HG03442 (cell line): ENCODE data around the gene KIAA0232.

Source experiments
- ATAC-seq: cut with Tn5 transposase; IDR thresholded peaks from one replicate; pipeline ENCODE4 v1.9.1; 2021; ENCODE audit warnings: mild to moderate bottlenecking, moderate library complexity; ENCODE audit not compliant: unreplicated experiment

The KIAA0232 gene

DNA sequence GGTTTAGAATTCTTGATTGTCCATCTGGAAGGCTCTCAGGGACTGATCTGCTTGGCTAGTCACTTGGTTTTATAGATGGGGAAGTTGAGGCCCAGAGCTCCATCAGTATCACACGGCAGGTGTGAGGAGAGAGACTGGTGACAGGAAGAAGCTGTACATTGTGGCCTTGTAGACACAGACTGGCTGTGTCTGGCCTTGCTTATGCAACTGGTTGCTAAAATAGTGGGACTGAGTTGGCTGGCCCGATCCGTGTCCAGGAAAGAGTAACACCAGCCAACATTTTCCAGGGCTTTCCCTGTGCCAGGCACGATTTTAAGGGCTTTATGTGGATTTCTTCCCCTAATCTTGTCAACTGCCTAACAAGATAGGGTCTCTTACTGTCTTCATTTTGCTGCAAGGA, 129.9 kb downstream of the KIAA0232 start:
- ATAC-seq = no peak

DNA sequence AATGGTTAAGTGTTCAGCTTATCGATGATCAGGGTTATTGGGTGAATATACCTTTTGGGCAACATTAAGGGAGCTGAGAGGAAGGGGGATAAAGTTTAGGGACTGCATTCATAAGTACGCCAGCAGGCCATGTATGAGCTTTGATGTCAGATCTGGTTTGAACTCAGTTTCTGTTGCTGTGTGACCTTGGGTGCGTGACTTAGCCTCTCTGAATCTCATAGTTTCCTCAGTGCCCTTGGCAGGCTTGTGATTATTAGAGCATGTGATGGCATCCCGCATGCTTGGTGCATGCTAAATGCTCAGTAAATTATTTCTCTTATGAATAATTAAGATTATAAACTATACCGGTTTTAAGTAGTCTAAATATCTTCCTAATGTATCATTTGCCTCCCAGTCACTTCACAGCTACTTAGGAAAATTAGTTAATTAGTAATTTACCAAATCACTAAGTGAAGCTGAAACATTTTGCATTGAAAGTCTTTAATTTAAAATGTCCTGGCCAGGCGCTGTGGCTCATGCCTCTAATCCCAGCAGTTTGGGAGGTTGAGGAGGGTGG, 130.9 kb downstream of the KIAA0232 start:
- no peak for ATAC-seq

DNA sequence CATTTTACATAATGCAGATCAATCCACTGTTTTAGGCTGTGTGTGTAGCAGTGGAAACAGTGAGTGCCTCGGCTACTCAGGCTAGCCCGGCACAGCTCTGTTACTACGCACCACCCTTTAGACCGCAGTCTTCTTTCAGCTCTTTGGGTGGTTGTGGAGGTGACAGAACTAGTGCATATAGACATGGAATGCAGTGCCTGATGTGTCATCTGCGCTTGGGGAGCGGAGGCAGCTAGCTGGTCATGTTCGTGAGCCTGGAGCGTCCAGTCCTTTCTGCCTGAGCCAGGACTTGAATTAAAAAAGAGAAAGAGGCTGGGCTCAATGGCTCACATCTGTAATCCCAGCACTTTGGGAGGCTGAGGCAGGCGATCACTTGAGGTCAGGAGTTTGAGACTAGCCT, 131.9 kb downstream of the KIAA0232 start:
- no peak for ATAC-seq

DNA sequence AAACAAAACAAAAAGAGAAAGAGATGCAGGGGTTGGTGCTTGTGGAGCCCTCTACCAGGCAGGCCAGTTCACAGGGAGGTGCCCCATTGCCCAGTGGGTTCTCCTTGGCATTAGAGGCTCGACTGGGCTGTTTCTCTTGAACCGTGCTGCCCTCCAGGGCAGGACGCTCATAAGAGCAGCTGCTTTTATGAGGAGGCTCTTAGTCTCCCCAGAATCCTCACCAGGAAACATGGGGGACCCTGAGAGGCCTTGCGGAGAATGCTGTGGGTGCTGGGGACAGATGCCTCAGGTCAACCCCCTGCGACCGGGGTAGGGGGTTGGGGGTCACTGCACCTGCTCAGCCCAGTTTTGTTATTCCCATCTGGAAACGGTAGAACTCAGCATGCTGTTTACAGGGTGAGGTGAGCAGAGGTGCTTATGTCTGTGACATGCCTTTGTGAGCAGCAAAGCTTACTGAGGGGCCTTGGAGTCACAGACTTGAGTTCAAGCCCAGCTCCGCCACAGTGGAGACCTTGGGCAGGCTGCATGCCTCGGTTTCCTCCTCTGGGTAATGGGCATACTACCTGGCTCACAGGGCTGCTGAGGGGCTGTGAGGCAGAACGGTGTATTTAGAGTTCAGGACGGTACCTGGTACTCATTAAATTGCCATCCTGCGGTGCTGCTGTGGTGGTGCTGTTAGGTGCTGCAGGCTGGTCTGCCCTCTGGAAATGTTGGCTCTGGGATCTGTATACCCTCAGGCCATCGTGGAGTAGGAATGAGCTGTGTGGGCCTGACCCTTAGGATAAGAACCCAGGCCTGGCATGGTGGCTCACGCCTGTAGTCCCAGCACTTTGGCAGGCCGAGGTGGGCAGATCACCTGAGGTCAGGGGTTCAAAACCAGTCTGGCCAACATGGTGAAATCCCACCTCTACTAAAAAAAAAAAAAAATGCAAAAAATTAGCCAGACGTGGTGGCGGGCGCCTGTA, 132.8 kb downstream of the KIAA0232 start:
- no peak for ATAC-seq

DNA sequence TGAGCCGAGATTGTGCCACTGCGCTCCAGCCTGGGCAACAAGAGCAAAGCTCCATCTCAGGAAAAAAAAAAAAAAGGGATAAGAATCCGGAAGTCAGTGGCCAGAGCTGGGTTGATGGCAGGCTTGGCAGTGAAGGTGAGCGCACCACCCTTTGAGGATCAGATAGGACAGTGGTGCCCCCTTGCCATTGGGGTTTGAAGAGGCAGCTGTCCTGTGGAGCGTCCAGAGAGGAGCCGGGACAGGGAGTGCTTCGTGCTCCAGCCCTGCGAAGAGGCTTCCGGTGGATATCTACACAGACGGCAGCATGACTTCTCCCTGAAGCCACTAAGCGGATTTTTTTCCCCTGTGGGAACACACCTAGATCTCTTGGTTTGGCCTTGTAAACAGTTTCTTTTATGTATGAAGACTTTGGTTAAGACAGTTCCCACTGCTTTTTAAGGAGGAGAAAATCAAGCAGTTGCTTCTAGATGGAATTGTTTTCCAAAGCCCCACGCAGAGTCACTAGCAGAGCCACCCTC, 133.6 kb downstream of the KIAA0232 start:
- no peak for ATAC-seq

DNA sequence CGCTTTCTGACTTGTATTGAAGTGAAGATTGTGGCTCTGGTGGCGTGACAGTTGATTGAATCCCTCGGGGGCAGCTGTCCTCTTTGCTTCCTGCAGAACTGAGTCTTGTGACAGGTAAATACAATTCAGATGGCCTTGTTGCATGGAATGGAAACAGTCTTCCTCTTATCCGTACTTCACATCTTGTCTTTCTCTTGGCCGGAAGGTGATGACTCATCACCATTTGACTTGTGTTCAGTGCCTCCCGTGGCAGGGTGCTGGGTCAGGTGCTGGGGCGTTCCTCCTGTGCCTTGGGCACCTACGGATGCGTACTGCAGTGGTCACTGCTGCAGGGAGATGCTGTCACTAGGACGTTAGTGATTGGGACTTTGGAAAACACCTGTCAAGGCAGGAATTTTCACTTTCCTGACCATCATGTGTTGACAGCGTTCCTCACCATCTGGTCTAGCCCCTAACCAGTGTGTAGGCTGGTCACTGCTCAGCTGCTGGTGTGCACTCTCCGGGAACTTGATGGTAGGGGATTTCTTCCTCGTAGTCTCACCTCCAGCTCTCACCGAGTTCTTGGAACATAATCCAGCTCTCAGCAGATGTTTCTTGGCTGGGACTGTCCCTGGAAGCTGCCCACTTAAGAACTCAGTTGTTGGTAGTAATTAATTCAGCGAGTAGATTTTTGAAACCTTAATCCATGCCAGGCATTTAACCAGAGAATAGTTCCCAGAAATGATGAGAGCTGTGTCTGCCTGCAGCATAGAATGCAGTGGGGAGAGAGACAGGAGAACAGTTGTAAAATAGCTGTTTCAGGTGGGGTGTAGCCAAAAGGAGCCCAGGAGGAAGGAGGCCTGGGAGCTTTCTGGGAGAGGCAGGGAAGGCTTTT, 134.3 kb downstream of the KIAA0232 start:
- ATAC-seq = no peak

DNA sequence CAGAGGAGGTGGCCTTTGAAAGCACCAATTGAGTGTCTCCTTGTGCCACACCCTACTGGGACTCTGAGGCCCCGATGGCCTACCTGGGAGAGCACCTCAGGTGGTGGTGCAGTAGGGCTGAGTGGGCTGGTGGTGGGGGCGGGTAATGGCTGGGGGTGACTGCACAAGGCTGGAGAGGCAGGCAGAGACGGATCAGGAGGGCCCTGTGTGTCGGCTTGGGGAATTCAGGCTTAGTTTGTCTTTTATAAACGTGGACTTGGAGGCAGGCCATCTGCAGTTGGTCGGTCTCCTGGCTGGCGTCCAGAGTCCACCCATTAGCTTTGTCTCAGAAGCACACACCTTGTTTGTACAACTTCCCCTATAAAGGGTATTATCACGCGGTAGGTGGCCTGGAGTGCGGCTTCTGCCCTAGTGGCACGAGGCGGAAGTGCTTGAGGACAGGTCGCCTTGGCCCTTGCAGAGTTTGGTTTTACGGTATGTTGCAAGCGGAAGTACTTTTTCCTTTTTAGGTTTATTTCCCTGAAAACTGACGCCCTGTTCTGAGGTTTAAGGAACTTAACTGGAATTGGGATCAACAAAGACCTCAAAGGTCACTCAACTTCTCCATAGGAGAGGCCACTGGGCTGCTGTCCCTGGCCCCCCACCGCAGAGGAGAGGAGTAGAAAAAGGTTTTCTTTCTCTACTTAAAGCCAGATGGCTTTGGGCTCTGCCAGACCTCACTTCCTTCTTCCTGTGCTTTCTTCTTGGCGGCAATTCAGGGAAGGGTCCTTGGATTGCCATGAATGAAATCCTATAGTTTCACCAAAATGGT, 135.1 kb downstream of the KIAA0232 start:
- ATAC-seq = peak; percentile 45

DNA sequence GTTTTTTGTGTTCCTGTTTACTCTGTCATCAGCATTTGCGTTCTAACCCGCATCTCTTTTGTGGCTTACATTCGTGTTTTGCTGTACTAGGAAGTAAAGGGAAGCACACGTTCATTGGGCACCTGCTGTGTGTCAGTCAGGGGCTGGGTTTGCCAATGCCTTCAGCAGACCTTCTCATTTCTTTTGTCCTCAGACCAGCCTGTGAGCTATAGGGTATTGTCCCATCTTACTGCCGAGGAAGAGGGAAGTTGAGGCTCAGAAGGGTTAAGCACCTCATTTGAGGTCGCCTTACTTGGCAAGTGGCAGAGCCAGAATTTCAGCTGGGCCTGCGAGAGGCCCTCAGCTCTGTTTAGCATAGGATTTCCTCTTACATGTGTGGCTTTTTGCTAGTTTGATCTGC, 135.8 kb downstream of the KIAA0232 start:
- no peak for ATAC-seq

DNA sequence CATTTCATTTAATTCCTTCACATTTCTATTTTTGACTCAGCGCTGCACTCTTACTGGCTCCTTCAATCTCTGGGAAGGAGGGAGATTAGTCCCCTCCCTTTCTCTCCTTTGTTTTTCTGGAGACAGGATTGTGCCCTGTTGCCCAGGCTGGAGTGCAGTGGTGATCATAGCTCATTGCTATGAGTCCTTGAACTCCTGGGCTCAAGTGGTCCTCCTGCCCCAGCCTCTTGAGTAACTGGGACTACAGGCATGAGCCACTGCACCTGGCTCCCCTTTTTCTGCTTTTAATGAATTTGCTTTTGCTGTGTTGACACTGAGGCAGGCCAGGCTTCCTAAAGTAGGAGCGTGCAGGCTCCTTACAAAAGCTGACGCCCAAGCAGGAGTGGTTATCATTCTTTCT, 137.6 kb downstream of the KIAA0232 start:
- no peak for ATAC-seq

DNA sequence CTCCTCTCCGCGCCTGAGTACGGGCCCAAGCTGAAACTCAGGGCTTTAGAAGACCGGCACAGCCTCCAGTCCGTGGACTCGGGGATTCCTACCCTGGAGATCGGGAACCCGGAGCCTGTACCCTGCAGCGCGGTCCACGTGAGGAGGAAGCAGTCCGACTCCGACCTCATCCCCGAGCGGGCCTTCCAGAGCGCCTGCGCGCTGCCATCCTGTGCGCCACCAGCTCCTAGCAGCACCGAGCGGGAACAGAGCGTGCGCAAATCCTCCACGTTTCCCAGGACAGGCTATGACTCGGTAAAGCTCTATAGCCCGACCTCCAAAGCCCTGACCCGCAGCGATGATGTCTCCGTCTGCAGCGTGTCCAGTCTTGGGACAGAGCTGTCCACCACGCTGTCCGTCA, 141.0 kb downstream of the KIAA0232 start:
- no peak for ATAC-seq

DNA sequence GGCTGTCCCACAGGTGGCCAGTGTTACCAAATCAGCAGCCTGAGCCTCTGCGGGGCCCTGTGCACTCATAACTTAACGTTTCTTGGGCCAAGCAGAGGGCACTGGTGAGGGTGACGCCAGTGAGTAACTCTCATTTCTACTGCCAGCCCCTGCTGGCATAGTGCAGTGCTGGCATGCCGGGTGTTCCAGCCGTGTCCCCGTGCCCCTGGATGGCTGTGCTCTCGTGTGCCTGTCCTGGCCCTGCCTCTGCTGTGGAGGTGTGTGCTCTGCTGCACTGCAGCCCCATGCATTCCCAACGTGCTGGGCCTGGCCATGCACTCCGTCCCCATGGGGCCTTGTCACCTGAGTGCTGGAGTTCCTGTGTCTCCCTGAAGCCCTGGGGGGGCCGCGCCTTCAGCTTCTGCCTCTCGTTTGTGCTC, 141.8 kb downstream of the KIAA0232 start:
- ATAC-seq = no peak

DNA sequence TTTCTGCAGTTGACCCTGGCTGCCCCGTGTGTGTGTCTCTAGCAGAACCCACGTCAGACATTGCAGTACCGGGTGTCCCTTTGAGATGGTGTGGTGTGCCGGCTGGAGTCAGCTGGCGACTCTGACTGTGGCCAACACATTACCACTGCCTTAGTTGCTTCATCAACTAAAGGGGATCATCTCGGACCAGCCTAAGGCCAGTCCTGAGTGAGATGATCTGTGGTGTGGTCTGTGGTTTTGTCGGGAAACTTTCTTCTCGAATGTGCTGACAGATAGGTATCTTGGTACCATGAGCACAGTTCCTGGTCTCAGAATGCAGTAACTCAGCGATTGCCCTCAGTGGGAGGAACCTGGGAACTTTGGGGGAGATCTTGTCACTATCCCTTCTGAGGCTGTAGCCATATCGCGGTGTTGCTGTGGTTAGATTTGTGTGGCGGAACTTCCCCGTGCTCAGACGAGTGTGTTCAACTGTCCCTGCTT, 142.9 kb downstream of the KIAA0232 start:
- ATAC-seq = no peak

DNA sequence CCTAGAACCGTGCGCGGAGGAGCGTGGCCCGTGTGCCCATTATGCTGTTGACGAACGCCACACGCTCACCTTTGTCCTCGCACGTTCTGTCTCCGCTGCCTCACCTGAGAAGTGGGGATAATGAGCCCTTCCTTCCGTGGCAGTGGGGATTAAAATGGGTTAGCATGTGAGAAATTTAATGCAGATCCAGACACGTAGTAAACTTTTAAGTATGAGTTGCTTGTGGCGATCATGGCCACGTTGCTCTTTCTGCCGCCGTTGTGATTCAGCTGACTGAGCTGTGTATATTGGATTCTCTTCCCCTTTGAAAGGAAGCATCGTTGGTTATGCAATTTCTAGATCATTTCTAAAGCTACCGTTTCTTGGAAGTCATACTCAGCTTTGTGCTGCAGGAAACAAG, 143.6 kb downstream of the KIAA0232 start:
- ATAC-seq = no peak

DNA sequence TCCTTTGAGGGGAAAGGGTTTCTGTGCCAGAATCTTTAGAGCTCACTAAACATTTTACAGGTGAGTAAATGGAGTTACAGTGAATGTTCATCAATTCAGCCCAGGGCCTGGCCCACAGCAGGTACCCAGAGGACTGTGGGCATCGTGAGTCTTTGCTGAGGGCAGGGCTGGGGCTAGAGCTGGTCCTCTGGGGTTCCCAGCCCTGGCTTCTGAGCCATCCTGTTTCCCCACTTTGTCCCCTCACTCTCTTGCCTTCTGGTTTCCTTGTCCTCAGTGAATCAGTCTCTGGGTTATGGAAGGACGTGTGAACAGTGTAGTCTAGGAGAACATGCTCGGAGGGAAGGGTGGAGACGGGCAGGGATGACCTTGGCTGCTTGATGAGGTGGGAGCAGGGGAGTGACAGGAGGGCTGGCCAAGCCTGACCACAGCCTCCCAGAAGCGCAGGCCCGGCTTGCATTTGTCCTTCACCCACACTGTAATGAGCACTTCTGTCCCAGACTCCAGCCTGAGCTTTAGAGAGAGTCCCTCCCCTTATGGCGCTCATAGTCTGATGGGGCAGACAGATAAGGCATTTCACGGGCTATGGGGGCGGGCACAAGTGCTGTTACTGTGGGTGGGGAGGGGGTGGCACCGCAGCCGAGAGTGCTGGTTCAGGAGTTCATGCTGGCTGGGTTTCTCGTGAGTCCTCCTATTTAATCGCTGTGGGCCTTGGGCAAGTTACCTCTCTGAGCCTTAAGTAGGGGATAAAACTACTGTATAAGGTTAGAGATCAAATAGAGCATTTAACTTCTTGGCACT, 144.4 kb downstream of the KIAA0232 start:
- no peak for ATAC-seq

DNA sequence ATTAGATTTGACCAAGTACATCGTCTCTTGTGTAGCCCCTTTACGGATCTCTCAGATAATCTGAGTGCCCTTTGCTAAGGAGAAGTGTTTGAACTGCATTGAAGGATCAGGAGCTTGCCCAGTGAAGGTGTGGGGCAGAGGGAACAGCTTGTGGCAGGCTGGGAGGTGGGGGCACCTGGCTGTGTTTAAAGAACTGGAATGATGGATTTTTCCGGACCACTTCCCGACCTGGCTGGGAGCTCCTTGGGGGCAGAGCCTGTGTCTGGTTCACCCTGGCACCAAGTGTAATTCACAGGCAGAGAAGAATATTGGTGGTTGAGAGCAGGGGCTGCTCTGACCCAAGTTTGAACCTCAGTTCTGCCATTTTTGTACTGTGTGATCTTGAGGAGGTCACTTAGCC, 145.6 kb downstream of the KIAA0232 start:
- no peak for ATAC-seq

DNA sequence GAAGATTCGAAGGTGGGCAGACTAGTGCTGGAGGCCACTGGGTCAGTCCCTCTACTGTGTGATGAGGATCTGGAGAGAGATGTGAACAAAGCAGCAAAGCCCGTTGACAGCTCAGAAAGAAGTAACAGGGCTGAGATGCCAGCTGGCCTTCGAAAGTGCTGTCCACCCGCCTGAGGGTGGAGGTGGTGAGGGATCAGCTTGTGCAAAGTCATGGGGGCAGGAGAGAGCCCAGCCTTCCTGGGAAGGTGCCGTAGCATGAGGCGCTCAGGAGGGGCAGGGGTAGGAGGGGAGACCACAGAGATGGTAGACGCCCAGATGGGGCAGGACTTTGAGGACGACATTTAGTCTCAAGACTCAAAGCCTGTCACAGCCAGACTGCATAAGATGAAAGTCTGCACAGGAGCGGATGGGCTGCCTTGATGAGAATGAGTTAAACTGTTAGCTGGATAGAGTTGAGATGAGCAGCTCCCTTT, 146.8 kb downstream of the KIAA0232 start:
- ATAC-seq = no peak

DNA sequence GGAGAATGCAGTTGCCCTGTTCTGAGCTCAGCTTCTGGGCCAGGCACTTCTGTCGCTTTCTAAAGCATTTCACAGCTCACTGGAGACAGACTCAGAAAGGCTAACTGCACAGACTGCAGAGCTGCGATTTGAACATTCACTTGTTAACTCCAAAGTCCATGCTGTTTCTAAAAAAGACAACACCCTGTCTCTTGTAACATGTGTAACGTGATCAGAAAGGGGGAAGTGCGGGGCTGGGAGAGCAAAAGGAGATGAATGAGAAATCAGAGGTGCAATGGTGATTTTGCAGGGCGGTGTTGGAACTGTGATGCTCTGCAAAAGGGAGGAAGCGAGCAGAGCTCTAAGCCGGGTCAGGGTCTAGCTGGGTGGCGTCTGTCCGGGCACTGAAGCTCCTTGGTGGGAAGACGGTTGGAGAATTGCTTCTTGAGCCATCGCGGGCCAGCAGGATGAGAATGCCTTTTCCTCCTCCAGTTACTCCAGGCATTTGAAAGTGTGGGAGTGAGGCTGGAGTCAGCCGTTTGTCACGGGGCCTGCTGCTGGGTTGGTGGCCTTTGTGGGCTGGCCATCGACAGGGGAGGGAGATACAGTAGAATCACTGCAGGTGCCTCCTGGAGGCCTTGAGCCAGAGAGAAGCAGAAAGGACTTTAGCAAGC, 147.4 kb downstream of the KIAA0232 start:
- ATAC-seq = no peak

DNA sequence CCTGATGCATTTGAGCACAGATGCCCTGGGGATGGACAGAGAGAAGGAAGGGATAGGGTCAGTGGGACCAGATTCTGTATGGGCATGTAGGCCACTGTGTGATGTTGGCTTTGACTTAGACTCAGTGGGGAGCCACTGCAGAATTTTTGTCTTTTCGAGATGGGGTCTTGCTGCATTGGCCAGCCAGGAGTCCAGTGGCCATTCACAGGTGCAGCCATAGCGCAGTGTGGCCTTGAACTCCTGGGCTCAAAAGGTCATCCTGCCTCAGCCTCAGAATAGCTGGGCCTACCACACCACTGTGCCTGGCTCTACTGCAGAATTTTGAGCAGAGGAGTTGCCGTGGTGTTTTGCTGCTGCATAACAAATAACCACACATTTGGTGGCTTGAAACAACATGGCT, 149.9 kb downstream of the KIAA0232 start:
- ATAC-seq = no peak

DNA sequence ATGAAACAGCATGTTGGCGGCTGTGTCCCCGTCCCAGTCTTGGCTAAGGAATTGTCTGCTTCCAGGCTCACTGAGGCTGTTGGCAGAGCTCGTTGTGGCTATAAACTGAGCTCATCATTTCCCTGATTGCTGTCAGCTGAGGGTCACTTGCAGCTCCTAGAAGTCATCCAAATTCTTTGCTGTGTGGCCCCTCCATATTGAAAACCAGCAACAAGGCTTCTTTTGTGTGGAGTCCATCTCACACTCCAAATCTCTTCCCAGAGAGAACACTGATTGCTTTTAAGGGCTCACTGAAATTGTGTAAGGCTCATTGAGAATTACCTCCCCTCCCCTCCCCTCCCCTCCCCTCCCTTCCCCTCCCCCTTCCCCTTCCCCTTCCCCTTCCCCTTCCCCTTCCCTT, 150.4 kb downstream of the KIAA0232 start:
- no peak for ATAC-seq
